ENCODE data around the gene TCF4.

DNA sequence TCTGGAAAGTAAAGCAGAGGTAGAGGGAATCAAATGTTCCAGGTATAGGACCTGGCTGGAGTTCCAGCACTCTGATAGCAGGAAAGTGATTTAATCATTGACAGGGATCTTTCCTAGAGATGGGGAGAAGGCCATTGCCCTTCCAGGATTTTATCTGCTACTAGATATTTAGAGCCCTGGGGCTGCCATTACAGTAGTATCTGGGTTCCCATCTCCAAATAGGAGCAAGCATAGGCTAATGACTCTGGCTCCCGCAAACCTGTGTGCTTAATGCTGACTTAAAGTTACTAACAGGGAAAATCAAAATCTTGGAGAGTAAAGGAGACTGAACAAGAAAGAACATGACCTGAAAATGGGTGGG lies 331.1 kb downstream of the TCF4 start:
- TF ChIP-seq, protein P1, sequence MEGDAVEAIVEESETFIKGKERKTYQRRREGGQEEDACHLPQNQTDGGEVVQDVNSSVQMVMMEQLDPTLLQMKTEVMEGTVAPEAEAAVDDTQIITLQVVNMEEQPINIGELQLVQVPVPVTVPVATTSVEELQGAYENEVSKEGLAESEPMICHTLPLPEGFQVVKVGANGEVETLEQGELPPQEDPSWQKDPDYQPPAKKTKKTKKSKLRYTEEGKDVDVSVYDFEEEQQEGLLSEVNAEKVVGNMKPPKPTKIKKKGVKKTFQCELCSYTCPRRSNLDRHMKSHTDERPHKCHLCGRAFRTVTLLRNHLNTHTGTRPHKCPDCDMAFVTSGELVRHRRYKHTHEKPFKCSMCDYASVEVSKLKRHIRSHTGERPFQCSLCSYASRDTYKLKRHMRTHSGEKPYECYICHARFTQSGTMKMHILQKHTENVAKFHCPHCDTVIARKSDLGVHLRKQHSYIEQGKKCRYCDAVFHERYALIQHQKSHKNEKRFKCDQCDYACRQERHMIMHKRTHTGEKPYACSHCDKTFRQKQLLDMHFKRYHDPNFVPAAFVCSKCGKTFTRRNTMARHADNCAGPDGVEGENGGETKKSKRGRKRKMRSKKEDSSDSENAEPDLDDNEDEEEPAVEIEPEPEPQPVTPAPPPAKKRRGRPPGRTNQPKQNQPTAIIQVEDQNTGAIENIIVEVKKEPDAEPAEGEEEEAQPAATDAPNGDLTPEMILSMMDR (IDR thresholded peaks at IDR 0.05; ENCODE audit: insufficient read depth, low read length) = no peak
- TF ChIP-seq GABPA (IDR thresholded peaks at IDR 0.05; ENCODE audit: low read depth) (no peak), POLR2AphosphoS5 (IDR thresholded peaks at IDR 0.05; ENCODE audit: low read depth) (no peak), SPI1 (IDR thresholded peaks at IDR 0.05; ENCODE audit: borderline replicate concordance, low read depth) (no peak)
- TF ChIP-seq, protein P2, sequence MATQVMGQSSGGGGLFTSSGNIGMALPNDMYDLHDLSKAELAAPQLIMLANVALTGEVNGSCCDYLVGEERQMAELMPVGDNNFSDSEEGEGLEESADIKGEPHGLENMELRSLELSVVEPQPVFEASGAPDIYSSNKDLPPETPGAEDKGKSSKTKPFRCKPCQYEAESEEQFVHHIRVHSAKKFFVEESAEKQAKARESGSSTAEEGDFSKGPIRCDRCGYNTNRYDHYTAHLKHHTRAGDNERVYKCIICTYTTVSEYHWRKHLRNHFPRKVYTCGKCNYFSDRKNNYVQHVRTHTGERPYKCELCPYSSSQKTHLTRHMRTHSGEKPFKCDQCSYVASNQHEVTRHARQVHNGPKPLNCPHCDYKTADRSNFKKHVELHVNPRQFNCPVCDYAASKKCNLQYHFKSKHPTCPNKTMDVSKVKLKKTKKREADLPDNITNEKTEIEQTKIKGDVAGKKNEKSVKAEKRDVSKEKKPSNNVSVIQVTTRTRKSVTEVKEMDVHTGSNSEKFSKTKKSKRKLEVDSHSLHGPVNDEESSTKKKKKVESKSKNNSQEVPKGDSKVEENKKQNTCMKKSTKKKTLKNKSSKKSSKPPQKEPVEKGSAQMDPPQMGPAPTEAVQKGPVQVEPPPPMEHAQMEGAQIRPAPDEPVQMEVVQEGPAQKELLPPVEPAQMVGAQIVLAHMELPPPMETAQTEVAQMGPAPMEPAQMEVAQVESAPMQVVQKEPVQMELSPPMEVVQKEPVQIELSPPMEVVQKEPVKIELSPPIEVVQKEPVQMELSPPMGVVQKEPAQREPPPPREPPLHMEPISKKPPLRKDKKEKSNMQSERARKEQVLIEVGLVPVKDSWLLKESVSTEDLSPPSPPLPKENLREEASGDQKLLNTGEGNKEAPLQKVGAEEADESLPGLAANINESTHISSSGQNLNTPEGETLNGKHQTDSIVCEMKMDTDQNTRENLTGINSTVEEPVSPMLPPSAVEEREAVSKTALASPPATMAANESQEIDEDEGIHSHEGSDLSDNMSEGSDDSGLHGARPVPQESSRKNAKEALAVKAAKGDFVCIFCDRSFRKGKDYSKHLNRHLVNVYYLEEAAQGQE (IDR thresholded peaks at IDR 0.05; ENCODE audit: insufficient replicate concordance, low read depth) = no peak

Measured in HL-60 (cell line).